DOHH2 (cell line): ENCODE data around the gene IGLON5.

Source experiments
- H3F3A ChIP-seq: fragments of 200-600 bp; sonication (generic), shearing (Covaris generic); 2 replicates; pipeline ENCODE4 v1.6.0; 2016; ENCODE audit warnings: antibody characterized with exemption, mild to moderate bottlenecking; ENCODE audit not compliant: control insufficient read depth, insufficient read depth
- H3K27ac ChIP-seq: fragments of 200-600 bp; sonication (generic); 2 replicates; pipeline ENCODE4 v1.5.1; 2014; ENCODE audit warnings: low read depth, mild to moderate bottlenecking, low read length, moderate library complexity
- H3K27me3 ChIP-seq: fragments of 200-600 bp; sonication (generic); 2 replicates; pipeline ENCODE4 v1.6.1; 2014; ENCODE audit warnings: mild to moderate bottlenecking, low read length, mixed read lengths; ENCODE audit not compliant: control insufficient read depth
- H3K36me3 ChIP-seq: fragments of 200-600 bp; sonication (generic); 2 replicates; pipeline ENCODE4 v1.6.1; 2014; ENCODE audit warnings: mild to moderate bottlenecking, low read length, moderate library complexity, mixed read lengths; ENCODE audit not compliant: control insufficient read depth
- H3K4me1 ChIP-seq: fragments of 200-600 bp; sonication (generic); 2 replicates; pipeline ENCODE4 v1.6.1; 2014; ENCODE audit warnings: mild to moderate bottlenecking, low read length, mixed read lengths; ENCODE audit not compliant: control insufficient read depth
- H3K4me2 ChIP-seq: fragments of 200-600 bp; sonication (generic); 2 replicates; pipeline ENCODE4 v1.6.0; 2014; ENCODE audit warnings: mild to moderate bottlenecking, low read length, moderate library complexity
- H3K4me3 ChIP-seq: fragments of 200-600 bp; sonication (generic); 2 replicates; pipeline ENCODE4 v1.5.1; 2014; ENCODE audit warnings: mild to moderate bottlenecking, low read length, mixed read lengths
- H3K79me2 ChIP-seq: fragments of 200-600 bp; sonication (generic); 2 replicates; pipeline ENCODE4 v1.6.1; 2014; ENCODE audit warnings: mild to moderate bottlenecking, low read length, mixed read lengths; ENCODE audit not compliant: control insufficient read depth
- H3K9me2 ChIP-seq: fragments of 200-600 bp; sonication (generic); replicated peaks from 2 replicates; pipeline ENCODE4 v1.6.1; 2014; ENCODE audit warnings: mild to moderate bottlenecking, low read length, mixed read lengths; ENCODE audit not compliant: control insufficient read depth
- H3K9me3 ChIP-seq: fragments of 200-600 bp; sonication (generic); 2 replicates; pipeline ENCODE4 v1.6.1; 2014; ENCODE audit warnings: antibody characterized with exemption, low read length, mixed read lengths; ENCODE audit not compliant: control insufficient read depth, insufficient read depth
- H4K20me1 ChIP-seq: fragments of 200-600 bp; sonication (generic); 2 replicates; pipeline ENCODE4 v1.6.0; 2014; ENCODE audit warnings: low read depth, mild to moderate bottlenecking, antibody characterized with exemption, low read length, moderate library complexity; ENCODE audit not compliant: control insufficient read depth, insufficient read depth
- EZH2phosphoT487 ChIP-seq: fragments of 200-600 bp; sonication (generic); IDR thresholded peaks from 2 replicates; pipeline ENCODE4 v1.6.1; 2017; ENCODE audit warnings: borderline replicate concordance, mild to moderate bottlenecking, antibody characterized with exemption, low read length, moderate library complexity, mixed read lengths
- TF ChIP-seq, protein P1 (sequence below): fragments of 200-600 bp; sonication (generic); IDR thresholded peaks from one replicate; pipeline ENCODE4 v1.5.1; 2014; ENCODE audit warnings: antibody characterized with exemption, mild to moderate bottlenecking, low read depth, low read length; ENCODE audit not compliant: poor library complexity, severe bottlenecking

IGLON5 gene

DNA sequence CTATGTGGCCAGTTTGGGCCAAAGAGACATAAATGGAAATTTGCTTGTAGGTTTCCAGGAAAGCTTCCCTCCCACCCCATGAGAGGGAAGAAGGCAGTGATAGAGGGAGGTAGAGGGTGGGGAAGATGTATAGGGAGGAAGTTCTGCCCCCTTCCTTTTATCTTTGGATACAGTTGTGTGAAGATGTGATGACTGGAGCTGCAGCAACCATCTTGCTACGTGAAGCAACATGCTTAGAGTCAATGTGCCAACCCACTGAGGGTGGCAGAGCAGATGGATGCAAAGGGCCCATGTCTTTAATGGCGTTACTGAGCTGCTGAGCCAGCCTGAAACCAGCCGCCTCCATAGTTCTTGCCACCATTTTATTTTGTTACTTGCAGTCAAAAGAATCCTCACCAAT lies 19.7 kb downstream of the IGLON5 start:
- H3K4me3 ChIP-seq = no peak overlapping the region
- H3K4me2 ChIP-seq = no peak overlapping the region
- no peaks in the 10 kb centered on the region for H3K9me2 ChIP-seq
- TF ChIP-seq, protein P1, sequence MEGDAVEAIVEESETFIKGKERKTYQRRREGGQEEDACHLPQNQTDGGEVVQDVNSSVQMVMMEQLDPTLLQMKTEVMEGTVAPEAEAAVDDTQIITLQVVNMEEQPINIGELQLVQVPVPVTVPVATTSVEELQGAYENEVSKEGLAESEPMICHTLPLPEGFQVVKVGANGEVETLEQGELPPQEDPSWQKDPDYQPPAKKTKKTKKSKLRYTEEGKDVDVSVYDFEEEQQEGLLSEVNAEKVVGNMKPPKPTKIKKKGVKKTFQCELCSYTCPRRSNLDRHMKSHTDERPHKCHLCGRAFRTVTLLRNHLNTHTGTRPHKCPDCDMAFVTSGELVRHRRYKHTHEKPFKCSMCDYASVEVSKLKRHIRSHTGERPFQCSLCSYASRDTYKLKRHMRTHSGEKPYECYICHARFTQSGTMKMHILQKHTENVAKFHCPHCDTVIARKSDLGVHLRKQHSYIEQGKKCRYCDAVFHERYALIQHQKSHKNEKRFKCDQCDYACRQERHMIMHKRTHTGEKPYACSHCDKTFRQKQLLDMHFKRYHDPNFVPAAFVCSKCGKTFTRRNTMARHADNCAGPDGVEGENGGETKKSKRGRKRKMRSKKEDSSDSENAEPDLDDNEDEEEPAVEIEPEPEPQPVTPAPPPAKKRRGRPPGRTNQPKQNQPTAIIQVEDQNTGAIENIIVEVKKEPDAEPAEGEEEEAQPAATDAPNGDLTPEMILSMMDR = no peak
- TF ChIP-seq EZH2phosphoT487 = no peak
- no peaks in the 10 kb centered on the region for H3K79me2 ChIP-seq
- H3K9me3 ChIP-seq = no peaks in the 10 kb centered on the region
- H3F3A ChIP-seq = no peaks in the 10 kb centered on the region
- H3K27ac ChIP-seq = no peak overlapping the region
- H4K20me1 ChIP-seq = no peaks in the 10 kb centered on the region
- no peaks in the 10 kb centered on the region for H3K36me3 ChIP-seq
- no peaks in the 10 kb centered on the region for H3K27me3 ChIP-seq
- H3K4me1 ChIP-seq = no peaks in the 10 kb centered on the region

DNA sequence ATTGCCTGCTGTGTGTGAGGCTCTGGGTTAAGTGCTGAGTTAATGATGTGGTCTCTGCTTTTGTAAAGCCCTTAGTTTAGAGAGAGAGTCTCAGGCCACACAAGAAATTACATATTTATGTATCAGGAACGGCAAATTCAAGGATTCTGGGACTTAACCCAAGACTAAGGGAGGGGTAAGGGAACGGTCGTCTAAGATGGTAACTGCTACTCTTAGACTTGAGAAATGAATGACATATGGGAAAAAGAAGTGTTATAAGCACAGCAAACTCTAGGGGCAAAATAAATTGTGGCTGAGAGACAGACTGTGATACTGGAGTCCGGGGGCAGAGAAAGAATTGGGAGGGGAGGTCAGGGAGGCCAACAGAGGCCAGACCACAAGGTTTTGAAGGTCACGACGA lies 20.3 kb downstream of the IGLON5 start:
- Histone ChIP-seq H3K9me3 (no peaks in the 10 kb centered on the region), H3F3A (no peaks in the 10 kb centered on the region), H4K20me1 (no peaks in the 10 kb centered on the region), H3K4me2 (no peak overlapping the region), H3K27me3 (no peaks in the 10 kb centered on the region), H3K36me3 (no peaks in the 10 kb centered on the region), H3K4me1 (no peaks in the 10 kb centered on the region), H3K9me2 (no peaks in the 10 kb centered on the region), H3K4me3 (no peak overlapping the region), H3K79me2 (no peaks in the 10 kb centered on the region), H3K27ac (no peak overlapping the region)
- TF ChIP-seq EZH2phosphoT487 = no peak
- TF ChIP-seq, protein P1 = no peak

DNA sequence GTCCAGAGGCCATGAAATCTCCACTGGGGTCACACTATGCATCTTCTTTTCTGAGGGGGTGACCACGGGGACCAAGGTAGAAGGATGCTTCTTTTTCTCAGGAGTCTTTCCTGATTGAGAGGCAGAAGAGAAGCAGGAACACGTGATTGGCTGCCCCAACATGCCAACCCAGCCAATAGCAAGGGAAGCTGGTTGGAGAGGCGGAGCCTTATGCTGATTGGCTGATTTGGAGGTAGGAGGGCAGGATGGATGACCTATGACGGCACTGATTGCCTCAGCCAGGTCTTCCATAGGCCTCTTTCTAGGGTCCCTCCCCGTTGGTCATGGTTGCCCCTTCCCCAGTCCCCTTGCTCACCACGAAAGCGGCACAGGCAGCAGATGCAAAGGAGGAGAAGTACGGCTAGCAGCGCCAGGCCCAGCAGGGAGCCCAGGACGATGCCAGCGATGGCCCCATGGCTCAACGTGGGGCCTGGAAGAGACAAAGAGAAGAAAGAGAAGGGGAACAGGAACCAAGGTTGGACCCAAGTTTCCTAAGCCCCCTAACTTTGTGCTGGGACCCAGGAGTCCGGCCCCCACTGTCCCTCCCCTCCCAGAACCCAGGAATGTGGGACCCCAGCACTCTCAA lies 22.5 kb downstream of the IGLON5 start:
- Histone ChIP-seq H3K4me1 (peaks cover 5% of the 10 kb centered on the region), H3K9me2 (no peaks in the 10 kb centered on the region), H3K27me3 (no peaks in the 10 kb centered on the region), H4K20me1 (no peaks in the 10 kb centered on the region), H3K36me3 (no peaks in the 10 kb centered on the region), H3K9me3 (no peaks in the 10 kb centered on the region), H3K4me2 (no peak overlapping the region), H3K27ac (no peak overlapping the region), H3K79me2 (no peaks in the 10 kb centered on the region), H3K4me3 (no peak overlapping the region), H3F3A (no peaks in the 10 kb centered on the region)
- TF ChIP-seq, protein P1 = no peak
- no peak for TF ChIP-seq EZH2phosphoT487
